Skin epidermis (tissue), 12 donors: Measurements from ENCODE around the gene ROCK2.
"Not testable (repeated sequence)": the region's sequence is repeated elsewhere in the genome, so short reads cannot be mapped to it uniquely, and the experiment has no call there.

Experiments
- H3K27ac ChIP-seq, 21 experiments: fragments of 200-600 bp; sonication (generic) in 11 of 21; one replicate each; pipeline ENCODE4 v1.5.0; 2020; ENCODE audit warnings: mild to moderate bottlenecking in 3 of 21, inconsistent platforms in 2 of 21, moderate library complexity in 2 of 21
- H3K4me3 ChIP-seq, 7 experiments: fragments of 200-600 bp; sonication (generic) in 2 of 7; one replicate each; pipeline ENCODE4 v1.5.0; 2020; ENCODE audit warnings: inconsistent platforms in 2 of 7, mild to moderate bottlenecking in 2 of 7, moderate library complexity in 1 of 7

Gene ROCK2

GRCh38 chr2:11288431-11288830, 56.0 kb downstream of the ROCK2 start:
- Histone ChIP-seq H3K27ac (no peak overlapping the region), H3K4me3 (no peak overlapping the region)

DNA sequence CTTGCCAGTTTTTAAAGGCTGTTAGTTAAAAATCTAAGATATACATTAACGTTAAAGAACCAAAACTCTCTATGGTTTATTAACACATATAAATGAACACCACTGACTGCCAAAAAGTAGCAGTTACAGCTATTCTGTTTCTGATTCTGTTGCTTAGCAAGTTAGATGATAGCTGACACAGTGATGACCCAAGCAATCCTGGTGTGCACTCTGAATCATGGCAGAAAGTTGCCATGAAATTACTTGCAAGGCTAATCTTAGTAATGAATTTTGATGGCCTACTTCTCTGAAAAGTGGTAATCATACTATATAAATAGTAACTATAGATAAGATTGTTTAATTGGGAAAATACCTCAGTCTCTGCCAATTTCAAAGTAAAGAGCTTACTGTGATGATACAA, 57.7 kb downstream of the ROCK2 start:
- Histone ChIP-seq H3K4me3 (no peak overlapping the region), H3K27ac (no peak overlapping the region)

DNA sequence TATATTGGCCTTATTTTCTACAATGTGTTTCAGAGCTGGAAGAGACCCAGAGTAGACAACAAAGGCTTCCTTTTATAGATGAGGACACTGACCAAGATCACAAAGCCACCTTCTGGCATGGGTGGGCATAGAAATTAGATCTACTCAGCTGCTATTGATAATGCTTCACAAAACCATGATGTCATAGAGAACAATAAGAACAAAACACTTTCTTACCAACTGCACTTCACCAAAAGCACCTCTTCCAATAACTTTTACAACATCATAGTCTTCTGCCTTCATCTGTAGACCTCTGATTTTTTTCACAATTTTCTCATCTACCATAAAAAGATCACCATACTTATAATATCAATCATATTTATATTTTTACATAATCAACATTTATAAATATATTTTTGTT, 58.1 kb downstream of the ROCK2 start:
- Histone ChIP-seq H3K27ac (no peak overlapping the region), H3K4me3 (no peak overlapping the region)

- Histone ChIP-seq H3K27ac (no peak overlapping the region), H3K4me3 (no peak overlapping the region)
Observed at GRCh38 chr2:11285499-11285898, 58.9 kb downstream of the ROCK2 start.

GRCh38 chr2:11281186-11281585, 63.2 kb downstream of the ROCK2 start:
- Histone ChIP-seq H3K27ac (no peak overlapping the region), H3K4me3 (no peak overlapping the region)

GRCh38 chr2:11280713-11281112, 63.7 kb downstream of the ROCK2 start:
- Histone ChIP-seq H3K4me3 (no peak overlapping the region), H3K27ac (no peak overlapping the region)

DNA sequence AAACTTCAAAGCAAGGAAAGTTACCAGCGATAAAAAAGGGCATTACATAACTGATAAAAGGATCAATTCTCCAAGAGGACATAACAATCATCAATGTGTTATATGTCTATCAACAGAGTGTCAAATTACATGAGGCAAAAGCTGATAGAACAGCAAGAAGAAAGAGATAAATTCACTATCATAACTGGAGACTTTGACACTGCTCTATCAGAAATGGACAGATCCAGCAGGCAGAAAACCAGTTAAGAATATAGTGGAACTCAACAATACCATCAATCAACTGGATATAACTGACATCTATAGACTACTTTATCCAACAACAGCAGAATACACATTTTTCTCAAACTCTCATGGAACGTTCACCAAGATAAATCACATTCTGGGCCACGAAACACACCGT, 65.0 kb downstream of the ROCK2 start:
- Histone ChIP-seq H3K4me3 (no peak overlapping the region), H3K27ac (no peak overlapping the region)

- H3K27ac ChIP-seq, result no peak overlapping the region
Observed at GRCh38 chr2:11278219-11278618, 66.2 kb downstream of the ROCK2 start.

DNA sequence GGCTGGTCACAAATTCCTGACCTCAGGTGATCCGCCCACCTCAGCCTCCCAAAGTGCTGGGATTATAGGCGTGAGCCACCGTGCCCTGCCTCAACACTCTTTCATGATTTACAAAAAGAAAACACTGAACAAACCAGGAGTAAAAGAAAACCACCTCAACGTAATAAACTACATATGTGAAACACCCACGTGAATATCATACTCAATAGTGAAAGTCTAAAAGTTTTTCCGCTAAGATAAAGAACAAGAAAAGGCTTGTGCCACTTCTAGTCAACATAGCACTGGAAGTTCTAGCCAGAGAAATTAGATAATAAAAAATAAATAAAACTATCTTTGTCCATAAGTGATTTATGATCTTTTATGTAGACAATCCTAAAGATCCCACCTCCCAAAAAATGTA, 68.5 kb downstream of the ROCK2 start:
- no peak overlapping the region for H3K27ac ChIP-seq
- H3K4me3 ChIP-seq, result no peak overlapping the region

More at GRCh38 chr2:11278219-11278618, 66.2 kb downstream of the ROCK2 start:
- no peak overlapping the region for H3K4me3 ChIP-seq

DNA sequence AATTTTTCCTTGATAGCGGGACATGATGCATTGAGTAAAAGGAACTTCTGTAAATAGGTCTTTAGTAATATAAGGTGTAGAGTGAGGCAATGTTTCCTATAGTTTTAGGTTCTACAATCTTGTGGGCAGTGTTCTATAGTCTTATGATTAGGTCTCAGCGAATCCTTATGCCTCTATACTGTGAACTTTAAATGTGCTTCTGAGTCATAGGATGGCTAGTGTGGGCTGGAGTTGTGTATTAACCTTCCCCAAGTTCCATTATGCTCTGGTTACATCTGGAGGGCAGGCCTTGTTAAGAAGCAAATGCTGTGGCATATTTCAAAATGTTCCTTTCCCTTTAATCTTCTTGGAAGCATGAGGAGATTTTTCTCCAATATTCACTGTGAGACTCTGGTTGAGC, 73.5 kb downstream of the ROCK2 start:
- Histone ChIP-seq H3K27ac (no peak overlapping the region), H3K4me3 (no peak overlapping the region)

DNA sequence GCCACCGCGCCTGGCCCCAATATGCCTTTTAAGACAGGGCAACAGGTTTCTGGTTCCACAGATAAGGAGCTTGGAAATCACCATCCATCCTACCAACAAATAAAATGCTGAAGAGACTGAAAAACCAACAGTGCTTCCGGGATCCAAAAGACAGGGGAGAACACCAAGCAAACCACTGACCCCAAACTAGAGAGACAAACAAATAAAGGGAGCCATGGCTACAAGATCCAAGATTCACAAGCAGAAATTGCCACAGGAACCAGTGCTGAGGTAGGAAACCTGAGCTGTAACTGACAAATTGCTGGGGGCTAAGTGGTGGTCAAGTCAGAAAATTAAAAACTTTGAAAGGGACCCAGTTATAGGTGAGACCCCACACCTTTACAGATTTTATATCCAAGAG, 76.5 kb downstream of the ROCK2 start:
- Histone ChIP-seq H3K27ac (no peak overlapping the region), H3K4me3 (no peak overlapping the region)

DNA sequence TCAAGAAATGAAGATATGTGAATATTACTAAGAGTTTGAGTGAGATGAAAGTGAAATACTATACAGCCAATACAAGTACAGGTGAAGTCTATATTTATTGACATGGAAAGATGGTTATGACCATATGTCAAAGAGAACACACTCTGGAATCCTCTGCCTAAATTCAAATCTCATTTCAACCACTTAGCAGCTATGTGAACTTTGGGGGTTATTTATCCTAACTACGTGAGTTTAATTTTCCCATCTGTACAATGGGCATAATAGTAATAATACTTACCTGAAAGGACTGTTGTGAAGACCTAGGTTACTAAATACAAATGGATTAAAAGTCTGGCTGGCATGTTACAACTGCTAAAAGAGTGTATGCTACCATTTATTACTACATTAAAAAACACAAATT, 79.6 kb downstream of the ROCK2 start:
- no peak overlapping the region for H3K27ac ChIP-seq
- no peak overlapping the region for H3K4me3 ChIP-seq

GRCh38 chr2:11264007-11264406, 80.4 kb downstream of the ROCK2 start:
- no peak overlapping the region for H3K27ac ChIP-seq
- H3K4me3 ChIP-seq, result no peak overlapping the region

- Histone ChIP-seq H3K27ac (no peak overlapping the region), H3K4me3 (no peak overlapping the region)
Observed at GRCh38 chr2:11263177-11263576, 81.3 kb downstream of the ROCK2 start.

GRCh38 chr2:11262438-11262837, 82.0 kb downstream of the ROCK2 start:
- not testable (repeated sequence) for H3K27ac ChIP-seq, H3K4me3 ChIP-seq

DNA sequence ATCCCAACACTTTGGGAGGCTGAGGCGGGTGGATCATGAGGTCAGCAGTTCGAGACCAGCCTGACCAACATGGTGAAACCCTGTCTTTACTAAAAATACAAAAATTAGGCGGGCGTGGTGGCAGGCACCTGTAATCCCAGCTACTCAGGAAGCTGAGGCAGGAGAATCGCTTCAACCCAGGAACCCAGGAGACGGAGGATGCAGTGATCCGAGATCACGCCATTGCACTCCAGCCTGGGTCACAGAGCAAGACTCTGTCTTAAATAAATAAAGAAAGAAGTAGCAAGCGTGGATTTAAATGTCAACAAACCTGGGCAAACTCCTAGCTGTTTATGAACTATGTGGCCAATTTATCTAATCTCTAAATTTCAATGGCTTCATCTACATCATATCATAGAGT, 82.9 kb downstream of the ROCK2 start:
- H3K27ac ChIP-seq, result not testable (repeated sequence)

DNA sequence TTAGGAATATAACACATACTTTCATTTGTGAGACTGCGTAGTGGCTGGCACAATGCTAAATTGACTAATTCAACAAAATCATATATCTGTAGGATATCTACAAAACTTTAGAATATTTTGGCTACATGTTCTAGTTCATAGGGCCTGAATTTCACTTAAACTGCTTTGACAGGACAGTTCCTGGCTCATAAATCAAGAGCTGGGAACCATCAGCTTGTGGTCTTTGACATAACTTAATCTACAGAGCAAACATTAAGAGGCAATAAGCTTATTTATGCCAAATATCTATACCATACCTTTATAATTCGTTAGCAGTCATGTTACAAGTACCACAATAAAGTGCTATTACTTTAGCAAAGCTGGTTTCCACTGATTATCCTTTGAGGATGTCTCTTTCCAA, 83.5 kb downstream of the ROCK2 start:
- Histone ChIP-seq H3K4me3 (no peak overlapping the region), H3K27ac (no peak overlapping the region)

More for the DNA sequence above, 82.9 kb downstream of the ROCK2 start:
- H3K4me3 ChIP-seq, result not testable (repeated sequence)

- H3K4me3 ChIP-seq, result no peak overlapping the region
- no peak overlapping the region for H3K27ac ChIP-seq
Observed at GRCh38 chr2:11257964-11258363, 86.5 kb downstream of the ROCK2 start.

- no peak overlapping the region for H3K4me3 ChIP-seq
- H3K27ac ChIP-seq, result no peak overlapping the region
Observed at GRCh38 chr2:11257078-11257477, 87.4 kb downstream of the ROCK2 start.

DNA sequence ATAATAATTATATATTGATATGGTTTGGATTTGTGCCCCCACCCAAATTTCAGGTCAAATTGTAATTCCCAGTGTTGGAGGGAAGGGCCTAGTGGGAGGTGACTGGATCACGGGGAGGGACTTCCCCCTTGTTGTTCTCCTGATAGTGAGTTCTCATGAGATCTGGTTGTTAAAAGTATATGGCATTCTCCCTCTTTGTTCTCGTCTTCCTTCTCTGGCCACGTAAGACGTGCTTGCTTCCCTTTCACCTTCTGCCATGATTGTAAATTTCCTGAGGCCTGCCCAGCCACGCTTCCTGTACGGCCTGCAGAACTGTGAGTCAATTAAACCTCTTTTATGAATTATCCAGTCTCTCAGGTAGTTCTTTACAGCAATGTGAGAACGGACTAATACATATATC, 88.3 kb downstream of the ROCK2 start:
- Histone ChIP-seq H3K27ac (no peak overlapping the region), H3K4me3 (no peak overlapping the region)

GRCh38 chr2:11254100-11254536, 90.3 kb downstream of the ROCK2 start:
- no peak overlapping the region for H3K4me3 ChIP-seq
- H3K27ac ChIP-seq, result no peak overlapping the region

DNA sequence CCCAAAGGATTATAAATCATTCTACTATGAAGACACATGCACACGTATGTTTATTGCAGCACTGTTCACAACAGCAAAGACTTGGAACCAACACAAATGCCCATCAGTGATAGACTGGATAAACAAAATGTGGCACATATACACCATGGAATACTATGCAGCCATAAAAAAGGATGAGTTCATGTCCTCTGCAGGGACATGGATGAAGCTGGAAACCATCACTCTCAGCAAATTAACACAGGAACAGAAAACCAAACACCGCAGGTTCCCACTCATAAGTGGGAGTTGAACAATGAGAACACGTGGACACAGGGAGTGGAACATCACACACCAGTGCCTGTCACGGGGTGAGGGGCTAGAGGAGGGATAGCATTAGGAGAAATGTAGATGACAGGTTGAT, 92.0 kb downstream of the ROCK2 start:
- not testable (repeated sequence) for H3K27ac ChIP-seq, H3K4me3 ChIP-seq
